ENCODE data around the gene TINCR. TPM values are rescaled to one million over a fixed set of nuclear protein-coding genes. Genes with fewer than 3 reads are reported as not detected.

The TINCR gene
- total RNA-seq, 1 experiment from 2014 or later: 0.17 TPM

DNA sequence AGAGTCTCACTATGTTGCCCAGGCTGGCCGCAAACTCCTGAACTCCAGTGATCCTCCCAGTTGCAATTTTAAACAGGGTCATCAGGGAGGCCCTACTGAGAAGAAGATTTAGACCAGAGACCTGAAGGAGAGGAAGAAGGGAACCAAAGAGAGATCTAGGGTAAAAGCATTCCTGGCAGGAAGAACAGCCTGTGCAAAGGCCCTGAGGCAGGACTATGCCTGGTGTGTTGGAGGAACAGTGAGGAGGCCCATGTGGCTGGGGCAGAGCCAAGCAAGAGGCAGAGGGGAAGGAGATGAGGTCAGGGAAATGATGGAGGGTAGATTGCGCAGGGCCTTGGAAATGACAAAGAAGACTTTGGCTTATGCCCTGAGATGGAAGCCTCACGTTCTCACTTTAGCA is 34.5 kb downstream of the TINCR start:
- no peak overlapping the region for H2BK12ac ChIP-seq (ENCODE audit: insufficient read length, low read depth, low read length)
- H3K27me3 ChIP-seq (ENCODE audit: insufficient read depth, low read length): no peaks in the 10 kb centered on the region
- no peak overlapping the region for H2AK5ac ChIP-seq (ENCODE audit: insufficient read length, low read length)
- peaks cover 7% of the 10 kb centered on the region for H3K9me3 ChIP-seq (ENCODE audit: control insufficient read depth, low read depth, low read length)
- no peak overlapping the region for H4K8ac ChIP-seq (replicated peaks; ENCODE audit: insufficient read length, low read depth, low read length)
- H2BK120ac ChIP-seq (ENCODE audit: low read depth, low read length, poor library complexity, severe bottlenecking): no peak overlapping the region
- H2BK15ac ChIP-seq (ENCODE audit: low read depth, low read length): no peak overlapping the region
- H3K4me1 ChIP-seq (ENCODE audit: insufficient read depth, low read length): peaks cover 2% of the 10 kb centered on the region; the same call in 1 of the 2 replicates
- peaks cover 8 to 12% (median 8%) of the 10 kb centered on the region in 3 experiments for H3K36me3 Mint-ChIP-seq (ENCODE audit: insufficient read depth in 1 of 3, low read depth in 3 of 3)
- H3K79me2 ChIP-seq (ENCODE audit: insufficient read depth, low read length): no peaks in the 10 kb centered on the region
- H4K91ac ChIP-seq (ENCODE audit: insufficient read length, low read depth, low read length): no peak overlapping the region
- DNase-seq: no peak
- no peak overlapping the region for H3K27ac ChIP-seq (ENCODE audit: insufficient read length, low read depth, low read length)
- H2BK20ac ChIP-seq (ENCODE audit: low read depth, low read length, poor library complexity, severe bottlenecking): no peak overlapping the region
- H3T11ph ChIP-seq (ENCODE audit: low read length): no peak overlapping the region
- no peak overlapping the region for H3K18ac ChIP-seq (ENCODE audit: insufficient read length, low read depth, low read length)
- H3K23me2 ChIP-seq (ENCODE audit: insufficient read length, low read depth, low read length, poor library complexity, severe bottlenecking): no peaks in the 10 kb centered on the region
- no peak overlapping the region for H3K23ac ChIP-seq (ENCODE audit: insufficient read length, low read depth, low read length)
- no peak overlapping the region for H2BK5ac ChIP-seq (ENCODE audit: insufficient read length, low read length)
- TF ChIP-seq, protein P1, sequence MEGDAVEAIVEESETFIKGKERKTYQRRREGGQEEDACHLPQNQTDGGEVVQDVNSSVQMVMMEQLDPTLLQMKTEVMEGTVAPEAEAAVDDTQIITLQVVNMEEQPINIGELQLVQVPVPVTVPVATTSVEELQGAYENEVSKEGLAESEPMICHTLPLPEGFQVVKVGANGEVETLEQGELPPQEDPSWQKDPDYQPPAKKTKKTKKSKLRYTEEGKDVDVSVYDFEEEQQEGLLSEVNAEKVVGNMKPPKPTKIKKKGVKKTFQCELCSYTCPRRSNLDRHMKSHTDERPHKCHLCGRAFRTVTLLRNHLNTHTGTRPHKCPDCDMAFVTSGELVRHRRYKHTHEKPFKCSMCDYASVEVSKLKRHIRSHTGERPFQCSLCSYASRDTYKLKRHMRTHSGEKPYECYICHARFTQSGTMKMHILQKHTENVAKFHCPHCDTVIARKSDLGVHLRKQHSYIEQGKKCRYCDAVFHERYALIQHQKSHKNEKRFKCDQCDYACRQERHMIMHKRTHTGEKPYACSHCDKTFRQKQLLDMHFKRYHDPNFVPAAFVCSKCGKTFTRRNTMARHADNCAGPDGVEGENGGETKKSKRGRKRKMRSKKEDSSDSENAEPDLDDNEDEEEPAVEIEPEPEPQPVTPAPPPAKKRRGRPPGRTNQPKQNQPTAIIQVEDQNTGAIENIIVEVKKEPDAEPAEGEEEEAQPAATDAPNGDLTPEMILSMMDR (conservative IDR thresholded peaks at IDR 0.05): no peak
- WGBS (ENCODE audit: extremely low coverage, insufficient read length, low lambda C conversion rate): no CpG with 5 or more reads among the region's 3 CpGs
- no peak overlapping the region for H3K4me3 Mint-ChIP-seq
- H3K4me1 Mint-ChIP-seq: peaks cover 8 to 18% of the 10 kb centered on the region in 2 experiments
- H3K4me2 ChIP-seq (ENCODE audit: insufficient read depth, insufficient read length, low read length): no peak overlapping the region
- H2AFZ ChIP-seq (ENCODE audit: low read length): no peak overlapping the region
- no peak overlapping the region; a peak in 1 of 7 replicates for H3K27ac Mint-ChIP-seq
- peaks cover 25 to 32% of the 10 kb centered on the region in 2 experiments for H3K9me3 Mint-ChIP-seq
- peaks cover 76% of the 10 kb centered on the region for H3K27me3 Mint-ChIP-seq (ENCODE audit: low read depth)
- no peak overlapping the region for H3K14ac ChIP-seq (ENCODE audit: insufficient read depth, low read length)
- H3K56ac ChIP-seq (ENCODE audit: insufficient read length, low read depth, low read length): no peak overlapping the region
- no peaks in the 10 kb centered on the region for H3K79me1 ChIP-seq (ENCODE audit: insufficient read depth, low read depth, low read length, poor library complexity, severe bottlenecking)
- no peak overlapping the region for H3K4ac ChIP-seq (ENCODE audit: low read depth, low read length)
- no peaks in the 10 kb centered on the region for H4K20me1 ChIP-seq (ENCODE audit: control insufficient read depth, insufficient read depth, insufficient read length)
- no peak overlapping the region for H3K9ac ChIP-seq (ENCODE audit: extremely low read depth, insufficient read length, low read length)
- H4K5ac ChIP-seq (ENCODE audit: insufficient read length, low read depth, low read length): no peak overlapping the region
